Pericardium fibroblast (primary cell): ENCODE results near the gene AHNAK. TPM values are rescaled to one million over a fixed set of nuclear protein-coding genes. Genes with fewer than 3 reads are reported as not detected.

Experiments
- total RNA-seq: library from RNA; depleted of rRNA; stranded (reverse); fragments of >200 nt; gene quantifications from 2 replicates; pipeline ENCODE4 v1.2.3, GENCODE V29; 2015

AHNAK gene
- total RNA-seq = 358 and 476 TPM in 2 replicates

GRCh38 chr11:62546244-62546928 lies at the start of gene AHNAK:
AHNAK (minus strand) TSS chr11:62546806; CDS start chr11:62536098, 10,708 bp downstream.

GRCh38 chr11:62591448-62592145 lies 45.0 kb upstream of the AHNAK start, which contains the start of gene TUT1:
TUT1 (minus strand) TSS chr11:62591523; CDS start chr11:62591485, 38 bp downstream.

GRCh38 chr11:62573592-62574362 lies 27.2 kb upstream of the AHNAK start, which contains the start of gene EEF1G:
EEF1G (minus strand) TSS chr11:62573891; CDS start chr11:62573842, 49 bp downstream.

GRCh38 chr11:62418733-62419132 lies 127.9 kb downstream of the AHNAK start, which contains the start of gene SCGB1A1:
SCGB1A1 (plus strand) TSS chr11:62419033; CDS start chr11:62419096, 63 bp downstream.

Other genes starting within 250 kb of the AHNAK start
- not detected in 2 replicates for gene SCGB1D4, start 247.7 kb downstream of the AHNAK start, total RNA-seq
- gene ASRGL1, start 209.4 kb downstream of the AHNAK start, total RNA-seq = 0.68 and 1.3 TPM in 2 replicates
- not detected in 2 replicates for gene SCGB1A1, start 127.8 kb downstream of the AHNAK start, total RNA-seq
- gene EEF1G, start 27.1 kb upstream of the AHNAK start, total RNA-seq = 2,284 and 3,184 TPM in 2 replicates
- gene TUT1, start 44.7 kb upstream of the AHNAK start, total RNA-seq = 5.0 and 7.9 TPM in 2 replicates
- gene MTA2, start 55.1 kb upstream of the AHNAK start, total RNA-seq = 59.9 and 63.9 TPM in 2 replicates
- 36.8 and 40.0 TPM in 2 replicates for gene EML3, start 66.0 kb upstream of the AHNAK start, total RNA-seq
- gene ROM1, start 66.5 kb upstream of the AHNAK start, total RNA-seq = 21.1 and 28.0 TPM in 2 replicates
- gene B3GAT3, start 75.2 kb upstream of the AHNAK start, total RNA-seq = 35.5 and 50.5 TPM in 2 replicates
- gene GANAB, start 99.8 kb upstream of the AHNAK start, total RNA-seq = 226 and 265 TPM in 2 replicates
- 19.7 and 23.8 TPM in 2 replicates for gene INTS5, start 106.5 kb upstream of the AHNAK start, total RNA-seq
- gene C11orf98, start 118.4 kb upstream of the AHNAK start, total RNA-seq = 24.9 and 34.9 TPM in 2 replicates
- 4.9 and 11.0 TPM in 2 replicates for gene CSKMT, start 118.5 kb upstream of the AHNAK start, total RNA-seq
- gene UQCC3, start 124.9 kb upstream of the AHNAK start, total RNA-seq = 10.3 and 11.5 TPM in 2 replicates
- gene LBHD1, start 125.5 kb upstream of the AHNAK start, total RNA-seq = 2.6 and 4.5 TPM in 2 replicates
- 103 and 276 TPM in 2 replicates for gene UBXN1, start 132.3 kb upstream of the AHNAK start, total RNA-seq
- gene LRRN4CL, start 142.7 kb upstream of the AHNAK start, total RNA-seq = 5.3 and 18.2 TPM in 2 replicates
- gene BSCL2, start 160.6 kb upstream of the AHNAK start, total RNA-seq = 35.5 and 69.3 TPM in 2 replicates
- not detected in 2 replicates for gene GNG3, start 160.9 kb upstream of the AHNAK start, total RNA-seq
- 7.5 and 10.1 TPM in 2 replicates for gene HNRNPUL2, start 180.7 kb upstream of the AHNAK start, total RNA-seq
- 33.3 and 34.9 TPM in 2 replicates for gene TTC9C, start 181.7 kb upstream of the AHNAK start, total RNA-seq
- 6.1 and 8.3 TPM in 2 replicates for gene ZBTB3, start 207.4 kb upstream of the AHNAK start, total RNA-seq
- gene POLR2G, start 214.8 kb upstream of the AHNAK start, total RNA-seq = 77.4 and 86.6 TPM in 2 replicates
- 13.7 and 17.6 TPM in 2 replicates for gene TAF6L, start 224.6 kb upstream of the AHNAK start, total RNA-seq
- gene TMEM179B, start 240.6 kb upstream of the AHNAK start, total RNA-seq = 75.6 and 85.9 TPM in 2 replicates
- gene TMEM223, start 245.2 kb upstream of the AHNAK start, total RNA-seq = 31.0 and 34.3 TPM in 2 replicates